HCT116 (cell line): Measurements from ENCODE around the gene UMOD. TPM values are rescaled to one million over a fixed set of nuclear protein-coding genes. Genes with fewer than 3 reads are reported as not detected.

Experiments used
- ATAC-seq: fragments of 200-7000 bp; cut with Tn5 transposase; 2 replicates; pipeline ENCODE4 v1.9.1; 2020; ENCODE audit warnings: mild to moderate bottlenecking, moderate library complexity
- BruUV-seq: library from RNA; stranded (reverse); fragments of 400-500 nt; replicated peaks from 2 replicates; lab custom pipeline; 2021; lab: Mats Ljungman, UMichigan
- CTCF ChIA-PET: fragments of 300-600 bp; sonication (Branson Sonifier 250); formaldehyde crosslinking; loops from one replicate; lab custom pipeline; 2021; ENCODE audit warnings: antibody characterized with exemption; lab: Charles Lee
- POLR2A ChIA-PET: fragments of 300-600, 350-600 bp; sonication (Branson Sonifier 250); formaldehyde crosslinking; loops from one replicate; lab custom pipeline; 2021; ENCODE audit warnings: antibody characterized with exemption; lab: Charles Lee
- RAD21 ChIA-PET, 2 experiments: fragments of 300-600 bp; sonication (Branson Sonifier 250); formaldehyde crosslinking; loops; one replicate each; lab custom pipeline; 2023; ENCODE audit warnings: low total read pairs in 2 of 2; ENCODE audit not compliant: uncharacterized antibody in 2 of 2, unreplicated experiment in 2 of 2, low non-redundant PET in 1 of 2; lab: Charles Lee
- DNase-seq: peaks from one replicate; pipeline ENCODE4 v3.0.0-alpha.2; 2010; ENCODE audit warnings: low read depth, low spot score
- H2AFZ ChIP-seq: fragments of 200-600 bp; shearing (Covaris generic), sonication (generic); 2 replicates; pipeline ENCODE4 v1.6.1; 2017; ENCODE audit warnings: low read depth, mixed run types, mixed read lengths, antibody characterized with exemption, low read length; ENCODE audit not compliant: poor library complexity, severe bottlenecking
- H3K27ac ChIP-seq: 2 replicates; pipeline ENCODE4 v1.5.1; 2012; ENCODE audit warnings: low read depth, low read length
- H3K27me3 ChIP-seq: fragments of 200-600 bp; sonication (generic); 2 replicates; pipeline ENCODE4 v1.6.1; 2016; ENCODE audit warnings: mixed run types, low read length, mixed read lengths; ENCODE audit not compliant: insufficient read depth
- H3K36me3 ChIP-seq, 2 experiments: fragments of 200-500 bp in 1 of 2; fragments of 200-600 bp in 1 of 2; sonication (Bioruptor generic) in 1 of 2; sonication (generic) in 1 of 2; 2 replicates each; pipeline versions ENCODE4 v1.5.1 to v1.6.1; 2014 to 2016; ENCODE audit warnings: low read length in 2 of 2, inconsistent platforms in 1 of 2, mixed read lengths in 1 of 2, mixed run types in 1 of 2; ENCODE audit not compliant: insufficient read depth in 2 of 2, control insufficient read depth in 1 of 2
- H3K4me1 ChIP-seq, 2 experiments: fragments of 200-600 bp in 1 of 2; sonication (generic) in 1 of 2; 2 replicates each; pipeline versions ENCODE4 v1.5.1 to v1.6.1; 2012 to 2017; ENCODE audit warnings: low read length in 2 of 2, inconsistent platforms in 1 of 2, mild to moderate bottlenecking in 1 of 2, mixed read lengths in 1 of 2, mixed run types in 1 of 2, moderate library complexity in 1 of 2; ENCODE audit not compliant: insufficient read depth in 2 of 2, control insufficient read depth in 1 of 2
- H3K4me2 ChIP-seq: fragments of 200-600 bp; sonication (generic); 2 replicates; pipeline ENCODE4 v1.6.1; 2017; ENCODE audit warnings: mixed run types, low read length, mixed read lengths
- H3K4me3 ChIP-seq, 2 experiments: fragments of 200-600 bp in 1 of 2; sonication (generic) in 1 of 2; replicated peaks in 1 of 2; 2 replicates each; pipeline ENCODE4 v1.5.1; 2011 to 2016; ENCODE audit warnings: low read length in 2 of 2, control low read depth in 1 of 2, low read depth in 1 of 2, mild to moderate bottlenecking in 1 of 2, mixed read lengths in 1 of 2, mixed run types in 1 of 2
- H3K79me2 ChIP-seq: fragments of 200-600 bp; sonication (generic); 2 replicates; pipeline ENCODE4 v1.6.1; 2017; ENCODE audit warnings: mild to moderate bottlenecking, mixed run types, low read length, moderate library complexity, mixed read lengths; ENCODE audit not compliant: insufficient read depth
- H3K9ac ChIP-seq: fragments of 200-600 bp; sonication (generic); 2 replicates; pipeline ENCODE4 v1.6.1; 2016; ENCODE audit warnings: low read length, mixed read lengths
- H3K9me2 ChIP-seq: fragments of 200-600 bp; sonication (generic), shearing (Covaris generic); 2 replicates; pipeline ENCODE4 v1.6.1; 2017; ENCODE audit warnings: mixed run types, mild to moderate bottlenecking, moderate library complexity; ENCODE audit not compliant: insufficient read depth
- H3K9me3 ChIP-seq, 2 experiments: fragments of 200-500 bp in 1 of 2; fragments of 200-600 bp in 1 of 2; sonication (Bioruptor generic) in 1 of 2; sonication (generic) in 1 of 2; 2 replicates each; pipeline ENCODE4 v1.6.1; 2014 to 2017; ENCODE audit warnings: low read length in 2 of 2, mixed read lengths in 2 of 2, inconsistent platforms in 1 of 2, low read depth in 1 of 2, mild to moderate bottlenecking in 1 of 2, mixed run types in 1 of 2, moderate library complexity in 1 of 2; ENCODE audit not compliant: control insufficient read depth in 1 of 2, insufficient read depth in 1 of 2
- H4K20me1 ChIP-seq: fragments of 200-600 bp; sonication (generic), shearing (Covaris generic); 2 replicates; pipeline ENCODE4 v1.6.1; 2017; ENCODE audit warnings: mixed run types, mild to moderate bottlenecking, moderate library complexity; ENCODE audit not compliant: insufficient read depth
- FOSL1 ChIP-seq: IDR thresholded peaks from 2 replicates; pipeline ENCODE4 v1.6.1; 2012; ENCODE audit warnings: low read depth
- POLR2A ChIP-seq: IDR thresholded peaks from 2 replicates; pipeline ENCODE4 v1.7.0; 2011; ENCODE audit warnings: borderline replicate concordance; ENCODE audit not compliant: insufficient read depth, insufficient read length; ENCODE audit errors: extremely low read depth
- POLR2AphosphoS5 ChIP-seq: IDR thresholded peaks from 2 replicates; pipeline ENCODE4 v1.6.1; 2011; ENCODE audit warnings: mild to moderate bottlenecking, low read depth, low read length, moderate library complexity
- RAD21 ChIP-seq: IDR thresholded peaks from 2 replicates; pipeline ENCODE4 v1.6.1; 2012; ENCODE audit warnings: low read depth, mild to moderate bottlenecking
- YY1 ChIP-seq: IDR thresholded peaks from 2 replicates; pipeline ENCODE4 v1.6.1; 2011; ENCODE audit warnings: low read length, low read depth, moderate library complexity, mild to moderate bottlenecking; ENCODE audit not compliant: insufficient replicate concordance; ENCODE audit errors: extremely low read depth
- intact Hi-C: fragments of 100-400 bp; cut with micrococcal nuclease; formaldehyde crosslinking; loops from 2 replicates; pipeline ENCODE4 v1.10.0; 2022
- total RNA-seq: library from RNA; stranded (reverse); gene quantifications from one replicate; pipeline ENCODE4 v1.2.1, GENCODE V29; 2021; ENCODE audit not compliant: unreplicated experiment
- TF ChIP-seq, protein P1 (sequence below): IDR thresholded peaks from 2 replicates; pipeline ENCODE4 v1.6.1; 2012
- TF ChIP-seq, protein P2 (sequence below): IDR thresholded peaks from 2 replicates; pipeline ENCODE4 v1.6.1; 2011; ENCODE audit warnings: mild to moderate bottlenecking, low read length, moderate library complexity; ENCODE audit not compliant: insufficient replicate concordance; ENCODE audit errors: extremely low read depth
- TF ChIP-seq, protein P3 (sequence below), 3 experiments: fragments of 200-600 bp in 1 of 3; sonication (generic) in 1 of 3; IDR thresholded peaks in 2 of 3; conservative IDR thresholded peaks in 1 of 3; 2 replicates each; pipeline ENCODE4 v1.5.1; 2012 to 2017; ENCODE audit warnings: low read depth in 2 of 3, low read length in 2 of 3, antibody characterized with exemption in 1 of 3, borderline replicate concordance in 1 of 3, control low read depth in 1 of 3, mild to moderate bottlenecking in 1 of 3, mixed read lengths in 1 of 3, mixed run types in 1 of 3, moderate library complexity in 1 of 3; ENCODE audit not compliant: insufficient read depth in 1 of 3

The UMOD gene
- total RNA-seq, 1 experiment from 2014 or later = not detected

DNA sequence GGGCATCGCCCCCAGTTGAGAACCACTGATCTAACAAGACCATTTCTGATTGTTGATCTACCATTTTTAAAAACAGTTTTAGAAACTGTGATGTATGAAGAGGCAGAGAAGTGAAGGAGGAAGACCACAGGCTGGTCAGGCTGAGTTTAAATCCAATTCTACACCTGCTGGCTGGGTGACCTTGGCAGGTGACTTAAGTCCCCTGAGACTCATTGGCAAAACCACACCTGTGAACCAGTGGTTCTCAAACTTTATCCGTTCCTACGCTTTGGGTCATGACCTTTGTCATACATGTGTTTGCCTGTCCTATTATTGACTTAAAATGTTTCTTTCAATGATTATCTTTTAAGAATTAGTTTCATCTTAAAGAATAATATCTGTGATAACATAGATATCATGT, 27.5 kb downstream of the UMOD start:
- ATAC-seq = no peak
- Histone ChIP-seq H3K79me2 (no peaks in the 10 kb centered on the region), H3K4me3 (no peak overlapping the region), H3K4me1 (no peaks in the 10 kb centered on the region), H3K9me2 (no peaks in the 10 kb centered on the region), H4K20me1 (no peaks in the 10 kb centered on the region), H3K4me2 (no peak overlapping the region), H3K9ac (no peak overlapping the region), H3K9me3 (no peaks in the 10 kb centered on the region), H3K36me3 (no peaks in the 10 kb centered on the region), H3K27ac (no peak overlapping the region)
- no peak for DNase-seq
- intact Hi-C loops = no loop called here
- ChIA-PET RAD21 (no interaction called here), CTCF (no interaction called here), POLR2A (no interaction called here)
- TF ChIP-seq RAD21 = no peak
- no peak for TF ChIP-seq YY1
- TF ChIP-seq, protein P1, sequence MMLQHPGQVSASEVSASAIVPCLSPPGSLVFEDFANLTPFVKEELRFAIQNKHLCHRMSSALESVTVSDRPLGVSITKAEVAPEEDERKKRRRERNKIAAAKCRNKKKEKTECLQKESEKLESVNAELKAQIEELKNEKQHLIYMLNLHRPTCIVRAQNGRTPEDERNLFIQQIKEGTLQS = no peak
- TF ChIP-seq FOSL1 = no peak
- TF ChIP-seq POLR2A = no peak
- no peak for TF ChIP-seq POLR2AphosphoS5
- TF ChIP-seq, protein P2, sequence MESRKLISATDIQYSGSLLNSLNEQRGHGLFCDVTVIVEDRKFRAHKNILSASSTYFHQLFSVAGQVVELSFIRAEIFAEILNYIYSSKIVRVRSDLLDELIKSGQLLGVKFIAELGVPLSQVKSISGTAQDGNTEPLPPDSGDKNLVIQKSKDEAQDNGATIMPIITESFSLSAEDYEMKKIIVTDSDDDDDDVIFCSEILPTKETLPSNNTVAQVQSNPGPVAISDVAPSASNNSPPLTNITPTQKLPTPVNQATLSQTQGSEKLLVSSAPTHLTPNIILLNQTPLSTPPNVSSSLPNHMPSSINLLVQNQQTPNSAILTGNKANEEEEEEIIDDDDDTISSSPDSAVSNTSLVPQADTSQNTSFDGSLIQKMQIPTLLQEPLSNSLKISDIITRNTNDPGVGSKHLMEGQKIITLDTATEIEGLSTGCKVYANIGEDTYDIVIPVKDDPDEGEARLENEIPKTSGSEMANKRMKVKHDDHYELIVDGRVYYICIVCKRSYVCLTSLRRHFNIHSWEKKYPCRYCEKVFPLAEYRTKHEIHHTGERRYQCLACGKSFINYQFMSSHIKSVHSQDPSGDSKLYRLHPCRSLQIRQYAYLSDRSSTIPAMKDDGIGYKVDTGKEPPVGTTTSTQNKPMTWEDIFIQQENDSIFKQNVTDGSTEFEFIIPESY = no peak
- TF ChIP-seq, protein P3, sequence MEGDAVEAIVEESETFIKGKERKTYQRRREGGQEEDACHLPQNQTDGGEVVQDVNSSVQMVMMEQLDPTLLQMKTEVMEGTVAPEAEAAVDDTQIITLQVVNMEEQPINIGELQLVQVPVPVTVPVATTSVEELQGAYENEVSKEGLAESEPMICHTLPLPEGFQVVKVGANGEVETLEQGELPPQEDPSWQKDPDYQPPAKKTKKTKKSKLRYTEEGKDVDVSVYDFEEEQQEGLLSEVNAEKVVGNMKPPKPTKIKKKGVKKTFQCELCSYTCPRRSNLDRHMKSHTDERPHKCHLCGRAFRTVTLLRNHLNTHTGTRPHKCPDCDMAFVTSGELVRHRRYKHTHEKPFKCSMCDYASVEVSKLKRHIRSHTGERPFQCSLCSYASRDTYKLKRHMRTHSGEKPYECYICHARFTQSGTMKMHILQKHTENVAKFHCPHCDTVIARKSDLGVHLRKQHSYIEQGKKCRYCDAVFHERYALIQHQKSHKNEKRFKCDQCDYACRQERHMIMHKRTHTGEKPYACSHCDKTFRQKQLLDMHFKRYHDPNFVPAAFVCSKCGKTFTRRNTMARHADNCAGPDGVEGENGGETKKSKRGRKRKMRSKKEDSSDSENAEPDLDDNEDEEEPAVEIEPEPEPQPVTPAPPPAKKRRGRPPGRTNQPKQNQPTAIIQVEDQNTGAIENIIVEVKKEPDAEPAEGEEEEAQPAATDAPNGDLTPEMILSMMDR (IDR thresholded peaks at IDR 0.05 in 2 of 3, conservative IDR thresholded peaks at IDR 0.05 in 1 of 3; ENCODE audit: borderline replicate concordance in 1 of 3, insufficient read depth in 1 of 3, low read depth in 2 of 3, low read length in 2 of 3) = no peak
- TF ChIP-seq, all 23 proteins: peak for 0
- peaks cover 24% of the 10 kb centered on the region for H3K27me3 ChIP-seq
- no TSS peak for BruUV-seq
- H2AFZ ChIP-seq = no peak overlapping the region
